AG10803 (cell line): ENCODE measurements around the gene RSPO1.
"Not testable (repeated sequence)": the region's sequence is repeated elsewhere in the genome, so short reads cannot be mapped to it uniquely, and the experiment has no call there.

Experiments
- DNase-seq: peaks from one replicate; pipeline ENCODE4 v3.0.0; 2010; ENCODE audit warnings: low read depth
- H3K4me3 ChIP-seq: 2 replicates; pipeline ENCODE4 v1.5.1; 2011; ENCODE audit warnings: mild to moderate bottlenecking, low read length, control low read depth
- TF ChIP-seq, protein P1 (sequence below): conservative IDR thresholded peaks from 2 replicates; pipeline ENCODE4 v1.5.1; 2011; ENCODE audit warnings: mild to moderate bottlenecking, low read length, control low read depth, inconsistent platforms

Gene RSPO1, protein sequence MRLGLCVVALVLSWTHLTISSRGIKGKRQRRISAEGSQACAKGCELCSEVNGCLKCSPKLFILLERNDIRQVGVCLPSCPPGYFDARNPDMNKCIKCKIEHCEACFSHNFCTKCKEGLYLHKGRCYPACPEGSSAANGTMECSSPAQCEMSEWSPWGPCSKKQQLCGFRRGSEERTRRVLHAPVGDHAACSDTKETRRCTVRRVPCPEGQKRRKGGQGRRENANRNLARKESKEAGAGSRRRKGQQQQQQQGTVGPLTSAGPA

DNA sequence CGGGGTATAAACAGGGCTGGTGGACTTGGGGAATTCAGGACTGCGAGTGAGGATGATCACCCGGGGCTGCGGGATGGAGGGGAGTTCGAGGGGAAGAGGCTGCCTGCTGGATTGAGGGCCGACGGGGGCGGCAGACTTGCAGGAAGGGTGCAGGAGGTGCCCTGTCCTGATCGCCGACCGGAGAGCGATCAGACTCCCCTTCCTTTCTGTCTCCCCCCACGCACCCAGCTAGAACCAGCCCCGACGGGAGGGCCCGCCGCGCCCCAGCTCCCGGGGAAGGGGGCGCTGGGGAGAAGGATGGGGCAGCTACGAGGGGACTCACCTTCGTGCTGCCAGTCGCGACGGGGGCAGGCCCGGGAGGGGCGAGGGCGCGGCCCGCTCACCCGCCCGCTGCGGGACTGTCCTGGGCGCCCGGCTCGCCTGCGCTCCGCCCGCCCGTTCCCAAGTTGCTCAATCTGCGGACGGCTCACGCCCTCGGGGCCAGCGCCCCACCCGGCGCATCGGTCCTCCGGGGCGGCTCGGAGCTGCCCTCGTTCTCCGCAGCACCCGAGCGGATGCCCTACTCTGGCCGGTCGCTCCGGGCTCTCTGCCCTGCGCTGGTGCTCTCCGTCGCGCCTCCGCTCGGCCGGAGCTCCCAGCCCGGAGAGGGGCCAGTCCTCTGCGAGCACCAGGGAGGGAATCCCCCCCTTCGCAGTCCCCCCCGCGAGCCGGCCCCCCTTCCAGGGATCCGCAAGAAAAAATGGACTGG, at the start of gene RSPO1:
TSS of gene RSPO1 (minus strand) at position 649 of the 748 bp plus-strand sequence. CDS start 5,231 bp downstream, outside the sequence.
- peak; percentile 30 for DNase-seq
- H3K4me3 ChIP-seq, result peak within 1 kb of the TSS; percentile 46
- TF ChIP-seq, protein P1, sequence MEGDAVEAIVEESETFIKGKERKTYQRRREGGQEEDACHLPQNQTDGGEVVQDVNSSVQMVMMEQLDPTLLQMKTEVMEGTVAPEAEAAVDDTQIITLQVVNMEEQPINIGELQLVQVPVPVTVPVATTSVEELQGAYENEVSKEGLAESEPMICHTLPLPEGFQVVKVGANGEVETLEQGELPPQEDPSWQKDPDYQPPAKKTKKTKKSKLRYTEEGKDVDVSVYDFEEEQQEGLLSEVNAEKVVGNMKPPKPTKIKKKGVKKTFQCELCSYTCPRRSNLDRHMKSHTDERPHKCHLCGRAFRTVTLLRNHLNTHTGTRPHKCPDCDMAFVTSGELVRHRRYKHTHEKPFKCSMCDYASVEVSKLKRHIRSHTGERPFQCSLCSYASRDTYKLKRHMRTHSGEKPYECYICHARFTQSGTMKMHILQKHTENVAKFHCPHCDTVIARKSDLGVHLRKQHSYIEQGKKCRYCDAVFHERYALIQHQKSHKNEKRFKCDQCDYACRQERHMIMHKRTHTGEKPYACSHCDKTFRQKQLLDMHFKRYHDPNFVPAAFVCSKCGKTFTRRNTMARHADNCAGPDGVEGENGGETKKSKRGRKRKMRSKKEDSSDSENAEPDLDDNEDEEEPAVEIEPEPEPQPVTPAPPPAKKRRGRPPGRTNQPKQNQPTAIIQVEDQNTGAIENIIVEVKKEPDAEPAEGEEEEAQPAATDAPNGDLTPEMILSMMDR, result no peak

DNA sequence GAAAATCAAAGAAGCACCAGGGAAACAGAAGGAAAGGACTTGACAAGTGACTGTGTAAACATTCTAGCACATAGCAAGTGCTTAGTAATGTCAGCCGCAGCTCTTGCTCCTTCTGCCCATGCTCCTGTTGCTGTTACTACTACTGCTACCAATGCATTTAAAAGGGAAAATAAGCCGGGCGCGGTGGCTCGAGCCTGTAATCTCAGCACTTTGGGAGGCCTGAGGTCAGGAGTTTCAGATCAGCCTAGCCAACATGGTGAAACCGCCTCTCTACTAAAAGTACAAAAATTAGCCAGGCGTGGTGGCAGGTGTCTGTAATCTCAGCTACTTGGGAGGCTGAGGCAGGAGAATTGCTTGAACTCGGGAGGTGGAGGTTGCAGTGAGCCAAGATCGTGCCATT, 49.5 kb upstream of the RSPO1 start:
- DNase-seq, result not testable (repeated sequence)

DNA sequence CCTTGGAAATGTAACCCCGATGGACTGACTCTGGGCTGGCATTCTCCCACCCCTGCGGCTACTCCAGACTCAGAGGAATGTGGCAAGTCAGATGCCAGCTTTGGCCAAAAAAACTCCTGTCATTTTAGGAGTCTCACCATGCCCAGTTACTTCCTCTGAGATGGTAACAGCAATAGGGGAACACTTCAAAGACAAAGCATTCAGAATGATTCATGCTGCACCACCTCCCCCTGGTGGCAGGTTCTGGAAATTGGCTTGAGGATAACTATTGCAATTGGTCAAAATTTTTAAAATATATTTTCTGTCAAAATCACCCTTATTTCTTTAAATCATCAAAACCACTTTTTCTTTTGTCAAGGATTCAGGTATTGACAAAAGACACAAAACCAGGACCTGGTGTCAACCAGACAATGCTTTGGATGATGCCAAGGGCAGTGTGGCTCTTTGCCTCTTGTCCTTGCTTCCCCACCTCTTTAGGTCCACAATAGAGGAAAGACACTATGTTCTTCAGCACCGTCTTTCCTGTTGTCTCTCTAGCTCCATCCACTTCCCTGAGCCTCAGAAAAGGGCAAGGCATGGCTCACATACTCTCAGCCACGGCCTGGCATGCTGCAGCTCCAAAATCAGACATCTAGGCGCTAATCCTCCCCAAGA, 47.8 kb upstream of the RSPO1 start:
- peak; percentile 72 for DNase-seq
- H3K4me3 ChIP-seq, result no peak overlapping the region

More for the DNA sequence above, 49.5 kb upstream of the RSPO1 start:
- not testable (repeated sequence) for H3K4me3 ChIP-seq

DNA sequence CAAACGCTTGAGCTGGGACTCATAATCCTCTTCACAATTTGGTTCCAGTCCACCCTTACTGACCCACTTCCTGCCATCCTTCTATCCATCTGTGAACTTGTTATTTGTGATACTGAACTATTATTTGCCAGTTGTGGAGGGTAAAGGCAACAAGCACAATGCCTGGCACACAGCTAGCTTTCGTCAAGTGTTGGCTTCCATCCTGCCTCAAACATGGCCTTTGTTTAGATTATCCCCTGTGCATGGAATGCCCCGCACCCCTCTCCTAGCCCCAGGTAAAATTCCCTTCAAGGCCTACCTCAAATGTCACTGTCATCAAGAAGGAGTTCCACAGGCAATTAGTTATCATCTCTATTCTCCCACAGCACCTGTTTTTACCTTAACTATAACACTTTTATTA, 46.2 kb upstream of the RSPO1 start:
- TF ChIP-seq, protein P1, result no peak
- no peak overlapping the region for H3K4me3 ChIP-seq
- DNase-seq, result no peak

More for the DNA sequence above, 47.8 kb upstream of the RSPO1 start:
- TF ChIP-seq, protein P1, result peak; percentile 93

DNA sequence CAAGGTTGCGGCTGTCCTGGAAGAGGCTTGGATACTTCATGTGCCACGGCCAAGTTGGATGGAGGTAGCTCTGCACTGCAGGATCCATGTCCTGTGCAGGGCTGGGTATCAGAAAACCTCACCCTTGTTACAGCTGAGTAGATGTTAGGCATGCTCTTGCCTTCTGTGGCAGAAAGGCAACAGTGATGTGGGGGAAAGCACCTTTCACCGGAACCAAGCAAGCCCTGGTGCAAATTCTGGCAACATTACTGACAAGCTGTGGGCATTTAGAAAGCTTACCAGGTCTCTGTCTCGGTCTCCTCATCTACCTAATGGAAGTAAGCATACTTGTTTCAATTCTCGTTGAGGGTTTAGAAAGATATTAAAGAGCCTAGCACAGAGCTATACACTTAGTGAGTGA, 43.1 kb upstream of the RSPO1 start:
- TF ChIP-seq, protein P1, result no peak
- DNase-seq, result no peak
- H3K4me3 ChIP-seq, result no peak overlapping the region

DNA sequence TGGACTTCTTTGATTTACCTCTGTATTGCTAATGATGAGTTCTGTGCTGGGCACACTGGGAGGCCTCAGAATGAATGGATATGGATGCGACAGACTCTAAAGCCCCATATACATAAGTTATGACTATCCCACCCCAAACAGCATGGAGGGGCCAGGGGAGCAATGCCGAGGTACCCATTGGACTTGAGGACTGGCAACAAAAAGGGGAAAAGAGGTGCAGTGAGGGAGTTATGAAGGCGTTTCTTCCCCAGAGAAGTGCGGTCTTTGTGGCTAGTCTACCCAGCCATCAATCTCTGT, 42.4 kb upstream of the RSPO1 start:
- no peak overlapping the region for H3K4me3 ChIP-seq
- no peak for DNase-seq
- TF ChIP-seq, protein P1, result no peak

DNA sequence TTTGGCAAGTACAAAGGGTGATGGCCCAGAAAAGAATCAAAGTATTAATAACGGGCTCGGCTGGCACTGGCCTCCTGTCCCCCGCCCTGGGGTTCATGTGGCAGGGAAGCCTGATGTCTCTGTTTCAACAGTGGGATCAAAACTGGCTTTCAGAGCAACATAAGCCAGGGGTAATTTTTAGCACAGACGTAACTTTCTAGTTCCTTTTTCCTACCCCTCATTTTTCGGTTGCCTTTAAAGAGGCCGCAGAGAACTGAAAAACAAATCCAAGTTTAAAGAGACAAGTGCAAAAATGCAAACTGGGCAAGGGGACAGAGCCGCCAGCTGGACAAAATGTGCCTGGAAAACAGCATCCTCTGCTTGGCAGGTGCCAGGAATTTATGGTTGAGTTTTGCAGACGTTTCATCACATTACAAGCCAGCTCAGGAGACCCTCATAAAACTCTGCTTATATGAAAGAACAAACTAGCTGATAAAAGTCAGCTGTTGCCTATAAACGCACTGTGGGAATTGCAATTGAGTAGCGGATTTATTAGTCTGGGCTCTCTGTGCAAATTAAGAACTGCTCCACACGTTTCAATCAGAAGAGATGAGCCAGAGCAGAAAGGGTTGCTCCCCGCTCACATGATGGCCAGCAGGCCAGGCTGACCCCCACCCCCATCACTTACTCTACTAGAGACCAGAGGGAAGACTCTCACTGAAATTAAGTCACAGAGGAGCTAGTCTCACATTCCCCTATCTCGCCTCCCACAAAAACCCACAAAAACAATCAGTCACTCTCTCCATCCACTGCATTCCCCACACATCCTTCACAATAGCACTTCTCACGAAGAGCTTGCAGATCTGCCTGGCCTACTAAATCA, 41.8 kb upstream of the RSPO1 start:
- no peak overlapping the region for H3K4me3 ChIP-seq
- TF ChIP-seq, protein P1, result no peak; the same call in 1 of the 2 replicates
- peak; percentile 66 for DNase-seq
